ENCODE results near the gene PPM1B. TPM values are rescaled to one million over a fixed set of nuclear protein-coding genes. Genes with fewer than 3 reads are reported as not detected.
"Not testable (repeated sequence)": the region's sequence is repeated elsewhere in the genome, so short reads cannot be mapped to it uniquely, and the experiment has no call there.

PPM1B gene
- polyA plus RNA-seq, 4 donors = 55.7 to 80.4 (median 70.7) TPM

DNA sequence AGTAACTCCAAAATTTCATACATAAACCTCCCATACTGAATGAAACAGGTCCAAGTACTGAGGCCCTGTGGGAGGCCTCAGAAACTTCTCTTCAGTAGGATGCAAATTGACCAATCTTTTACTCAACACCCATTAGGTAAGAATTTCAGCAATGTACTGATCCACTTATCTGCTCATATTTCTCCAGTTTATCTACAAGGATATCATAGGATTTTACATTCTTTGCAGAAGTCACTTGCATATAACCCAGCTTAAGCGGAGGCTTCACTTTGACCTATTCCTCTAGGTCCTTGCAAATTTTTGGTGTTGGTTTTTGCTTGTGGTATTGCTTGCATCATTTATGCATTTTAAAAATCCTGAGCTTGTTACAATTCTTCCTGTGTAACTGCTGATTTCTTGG is 77.8 kb downstream of the PPM1B start:
- DNase-seq (ENCODE audit: low read depth in 4 of 4, low spot score in 3 of 4) = no peak

DNA sequence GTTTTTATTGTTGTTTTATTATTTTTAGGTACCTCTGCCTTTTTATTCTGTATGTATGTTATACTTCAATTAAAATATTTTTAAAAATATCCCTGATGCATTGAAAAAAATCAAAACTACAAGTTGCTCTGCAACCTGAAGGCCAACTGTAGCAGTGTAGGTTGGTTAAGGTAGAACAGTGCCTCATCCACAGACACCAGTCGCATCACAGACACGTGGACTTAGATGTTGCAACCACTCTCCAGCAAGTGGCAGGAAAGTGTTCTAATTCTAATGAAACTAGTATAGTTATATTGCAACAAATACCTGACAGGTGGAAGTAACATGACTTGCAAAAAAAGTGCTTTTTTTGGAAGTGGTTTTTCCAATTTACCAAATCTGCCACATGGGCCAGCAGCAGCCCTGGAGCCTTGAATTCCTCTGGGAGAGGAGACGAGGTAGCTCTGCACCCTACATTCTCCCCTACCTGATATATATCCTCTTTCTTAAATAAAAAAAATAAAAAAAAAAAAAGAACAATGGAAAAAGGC is 78.2 kb downstream of the PPM1B start:
- no peak for DNase-seq (ENCODE audit: low read depth in 4 of 4, low spot score in 3 of 4)

DNA sequence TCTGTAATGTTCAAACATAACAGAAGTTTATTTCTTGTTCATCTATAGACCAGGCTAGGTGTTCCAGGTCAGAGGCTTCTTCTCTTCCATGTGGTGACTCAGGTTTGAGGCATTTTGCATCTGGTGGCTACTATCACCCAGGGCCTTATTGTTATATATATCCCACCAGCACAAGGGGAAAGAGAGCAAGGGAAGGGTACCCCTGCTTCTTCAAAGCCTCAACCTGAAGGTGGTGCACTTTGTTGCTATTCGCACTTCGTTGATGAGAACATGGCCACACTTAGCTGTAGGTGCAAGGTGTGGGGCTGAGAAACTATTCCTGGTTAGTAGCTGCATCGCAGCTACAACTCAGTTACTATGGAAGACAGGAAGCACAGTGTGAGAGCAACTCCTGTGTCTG is 79.2 kb downstream of the PPM1B start:
- DNase-seq (ENCODE audit: low read depth in 4 of 4, low spot score in 3 of 4) = no peak

DNA sequence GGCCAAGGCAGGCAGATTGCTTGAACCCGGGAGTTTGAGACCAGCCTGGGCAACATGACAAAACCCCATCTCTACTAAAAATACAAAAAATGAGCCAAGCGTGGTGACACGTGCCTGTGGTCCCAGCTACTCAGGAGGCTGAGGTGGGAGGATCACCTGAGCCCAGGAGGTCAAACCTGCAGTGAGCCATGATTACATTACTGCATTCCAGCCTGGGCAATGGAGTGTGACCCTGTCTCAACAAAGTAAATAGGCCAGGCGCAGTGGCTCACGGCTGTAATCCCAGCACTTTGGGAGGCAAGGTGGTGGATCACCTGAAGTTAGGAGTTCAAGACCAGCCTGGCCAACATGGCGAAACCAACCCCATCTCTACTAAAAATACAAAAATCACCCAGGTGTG is 80.6 kb downstream of the PPM1B start:
- not testable (repeated sequence) for DNase-seq (ENCODE audit: low read depth in 4 of 4, low spot score in 3 of 4)

DNA sequence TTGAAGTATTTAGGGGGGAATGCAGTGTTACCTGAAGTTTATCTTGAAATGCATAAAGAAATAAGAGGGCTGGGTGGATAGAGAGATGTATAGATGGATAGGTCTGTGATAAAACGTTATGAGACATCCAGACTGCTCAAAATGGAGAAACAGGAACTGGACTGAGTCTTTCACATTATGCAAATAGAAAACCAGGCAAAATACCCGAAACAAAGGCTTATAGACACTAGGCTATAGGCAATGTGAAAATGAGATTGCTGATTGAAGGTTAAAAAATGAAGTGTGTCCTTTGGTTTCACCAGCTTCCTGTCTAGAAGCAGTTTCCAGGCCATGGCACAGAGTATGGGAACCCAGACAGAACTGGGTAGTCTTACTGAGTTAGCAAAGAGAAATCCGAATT is 81.7 kb downstream of the PPM1B start:
- DNase-seq (ENCODE audit: low read depth in 4 of 4, low spot score in 3 of 4) = no peak

DNA sequence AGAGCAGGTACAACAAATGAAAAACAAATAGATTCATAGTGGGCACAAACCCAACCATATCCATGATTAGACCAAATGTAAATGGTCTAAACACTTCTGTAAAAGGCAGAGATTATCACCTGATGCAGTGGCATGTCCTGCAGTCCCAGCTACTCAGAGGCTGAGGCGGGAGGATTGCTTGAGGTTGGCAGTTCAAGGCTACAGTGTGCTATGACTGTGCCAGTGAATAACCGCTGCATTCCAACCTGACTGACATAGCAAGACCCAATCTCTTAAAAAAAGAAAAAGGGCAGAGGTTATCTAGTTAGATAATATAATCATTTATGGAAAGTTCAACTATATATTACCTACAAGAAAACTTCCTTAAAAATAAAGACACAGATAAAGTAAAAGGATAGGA is 85.3 kb downstream of the PPM1B start:
- DNase-seq (ENCODE audit: low read depth in 4 of 4, low spot score in 3 of 4) = no peak

DNA sequence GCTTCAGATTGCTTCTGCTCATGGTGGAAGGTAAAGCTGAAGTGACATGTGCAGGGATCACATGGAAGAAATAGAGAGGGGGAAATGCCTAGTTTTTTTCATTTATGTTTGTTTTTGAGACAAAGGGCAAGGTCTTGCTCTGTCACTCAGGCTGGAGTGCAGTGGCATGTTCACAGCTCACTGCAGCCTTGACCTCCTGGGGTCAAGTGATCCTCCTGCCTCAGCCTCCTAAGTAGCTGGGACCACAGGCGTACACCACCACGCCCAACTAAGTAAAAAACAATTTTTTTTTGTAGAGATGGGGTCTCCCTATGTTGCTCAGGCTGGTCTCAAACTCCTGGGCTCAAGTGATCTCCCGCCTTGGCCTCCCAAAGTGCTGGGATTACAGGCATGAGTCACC is 87.0 kb downstream of the PPM1B start:
- not testable (repeated sequence) for DNase-seq (ENCODE audit: low read depth in 4 of 4, low spot score in 3 of 4)

DNA sequence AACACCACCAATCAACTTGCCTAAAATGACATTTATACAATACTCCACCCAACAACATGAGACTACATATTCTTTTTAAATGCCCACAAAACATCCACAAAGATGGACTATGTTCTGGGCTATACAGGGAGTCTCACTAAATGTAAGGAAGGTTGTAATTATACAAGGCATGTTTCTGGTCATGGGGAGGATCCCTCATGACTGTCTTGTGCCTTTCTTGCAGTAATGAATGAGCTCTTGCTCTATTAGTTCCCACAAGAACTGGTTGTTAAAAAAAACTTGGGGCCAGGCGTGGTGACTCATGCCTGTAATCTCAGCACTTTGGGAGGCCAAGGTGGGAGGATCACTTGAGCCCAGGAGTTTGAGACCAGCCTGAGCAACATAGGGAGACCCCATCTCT is 89.1 kb downstream of the PPM1B start:
- not testable (repeated sequence) for DNase-seq (ENCODE audit: low read depth in 4 of 4, low spot score in 3 of 4)

DNA sequence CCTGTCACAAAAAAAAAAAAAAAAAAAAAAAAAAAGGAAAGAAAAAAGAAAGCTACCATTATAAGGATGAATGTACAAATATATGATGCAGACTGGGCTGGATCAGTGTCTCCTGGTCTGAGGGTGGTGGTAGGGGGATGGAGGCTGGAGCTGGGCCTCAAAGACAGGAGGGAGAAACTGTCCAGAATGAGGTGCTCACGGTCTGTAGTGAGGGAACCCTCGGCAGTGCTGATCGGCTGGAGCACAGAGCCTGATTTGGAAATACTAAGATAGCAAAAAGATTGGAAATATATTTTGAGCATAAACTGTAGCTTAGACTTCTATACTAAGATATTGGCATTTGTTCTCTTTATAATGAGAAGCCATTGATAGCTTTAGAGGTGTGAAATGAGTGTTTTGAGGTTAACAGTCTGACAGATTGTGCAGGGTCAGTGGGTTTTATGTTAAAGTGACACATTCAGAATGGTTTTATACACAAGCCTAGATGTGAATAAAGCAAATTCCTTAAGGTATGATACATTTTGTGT is 98.7 kb downstream of the PPM1B start:
- no peak for DNase-seq (ENCODE audit: low read depth in 4 of 4, low spot score in 3 of 4)

DNA sequence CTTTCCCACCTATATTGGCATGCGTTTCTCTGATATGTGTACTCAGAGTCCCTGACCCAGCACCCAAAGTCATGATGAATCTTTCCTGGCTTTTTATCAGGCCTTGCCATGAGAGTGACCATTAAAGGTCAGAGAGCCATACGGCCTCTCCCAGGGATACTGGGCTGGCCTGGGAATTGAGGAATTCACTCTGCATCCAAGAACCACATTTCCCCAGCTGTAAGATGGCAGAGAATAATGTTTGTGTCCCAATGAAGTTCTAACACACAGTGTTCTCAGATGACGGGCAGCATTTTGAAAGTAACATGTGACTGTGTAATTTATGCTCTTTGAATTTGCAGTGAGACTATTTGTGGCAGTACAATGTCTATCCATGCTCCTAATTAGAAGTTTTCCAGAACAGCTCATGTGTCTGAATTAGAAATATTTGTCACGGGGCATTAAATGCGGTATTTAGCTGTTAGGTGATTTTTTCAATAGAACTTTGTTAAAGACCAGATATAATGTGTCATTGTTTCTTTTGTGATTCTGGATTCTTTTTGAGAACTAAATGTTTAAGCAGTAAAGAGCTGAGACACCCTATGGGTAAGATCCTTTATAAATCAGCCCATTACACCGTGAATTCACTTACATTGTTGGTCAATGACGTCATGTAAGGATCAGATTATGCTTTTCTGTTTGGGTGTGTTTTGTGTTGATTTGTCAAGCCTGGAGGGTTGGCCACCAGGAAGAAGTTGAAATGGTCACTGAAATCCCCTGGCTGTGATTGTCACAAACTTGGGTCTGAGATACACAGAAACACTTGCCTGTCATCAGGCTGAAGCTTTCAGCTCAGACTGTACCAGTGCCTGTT is 99.3 kb downstream of the PPM1B start:
- no peak for DNase-seq (ENCODE audit: low read depth in 4 of 4, low spot score in 3 of 4)

DNA sequence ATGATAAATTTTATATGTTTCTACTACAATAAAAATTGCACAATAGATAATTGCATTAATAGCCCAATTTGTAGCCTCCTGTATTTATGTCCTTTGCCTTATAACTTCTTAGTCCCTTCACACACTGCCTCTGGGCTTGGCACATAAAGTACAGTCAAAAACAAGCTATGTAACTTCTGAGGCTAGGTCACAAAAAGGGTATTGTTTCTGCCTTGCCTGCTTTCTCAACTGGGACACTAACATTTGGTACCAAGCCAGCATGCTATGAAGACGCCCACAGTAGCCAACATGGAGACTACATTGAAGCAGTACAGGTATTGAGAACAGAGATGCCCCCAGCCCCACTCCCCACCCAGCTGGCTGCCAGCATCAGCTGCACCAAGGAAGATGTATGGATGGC is 101.2 kb downstream of the PPM1B start:
- DNase-seq (ENCODE audit: low read depth in 4 of 4, low spot score in 3 of 4) = no peak

DNA sequence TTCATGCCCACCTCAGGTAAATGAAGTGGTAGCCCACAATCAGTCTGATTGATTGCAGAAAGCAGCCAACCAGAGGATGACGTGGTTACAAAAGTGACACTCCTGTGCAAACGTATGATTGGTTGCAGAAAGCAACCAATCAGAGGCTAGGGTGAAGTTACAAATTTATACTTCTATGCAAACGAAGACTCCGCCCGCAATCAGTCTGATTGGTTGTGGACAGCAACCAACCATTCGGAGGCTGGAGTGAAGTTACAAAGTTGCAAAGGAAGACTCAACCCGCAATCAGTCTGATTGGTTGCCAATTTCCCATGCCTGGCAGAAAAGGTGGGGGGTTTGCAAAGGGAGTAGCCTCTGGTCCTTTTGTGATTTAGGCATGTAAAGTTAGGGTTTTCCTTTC is 102.6 kb downstream of the PPM1B start:
- DNase-seq (ENCODE audit: low read depth in 4 of 4, low spot score in 3 of 4) = no peak

DNA sequence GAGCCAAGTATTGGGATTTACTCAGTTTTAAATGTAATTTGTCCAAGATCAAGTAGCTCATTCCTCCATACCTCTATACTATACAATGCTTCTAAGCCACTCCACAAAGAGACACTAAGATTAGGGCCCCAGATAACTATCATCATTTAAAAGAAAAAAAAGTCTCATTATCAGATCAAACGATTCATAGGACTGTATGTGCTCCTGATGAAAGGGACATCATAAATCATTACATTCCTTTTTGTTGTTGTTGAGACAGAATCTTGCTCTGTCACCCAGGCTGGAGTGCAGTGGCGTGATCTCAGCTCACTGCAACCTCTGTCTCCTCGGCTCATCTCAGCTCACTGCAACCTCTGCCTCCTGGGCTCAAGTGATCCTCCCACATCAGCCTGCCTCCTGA is 104.4 kb downstream of the PPM1B start:
- DNase-seq (ENCODE audit: low read depth in 4 of 4, low spot score in 3 of 4) = no peak

DNA sequence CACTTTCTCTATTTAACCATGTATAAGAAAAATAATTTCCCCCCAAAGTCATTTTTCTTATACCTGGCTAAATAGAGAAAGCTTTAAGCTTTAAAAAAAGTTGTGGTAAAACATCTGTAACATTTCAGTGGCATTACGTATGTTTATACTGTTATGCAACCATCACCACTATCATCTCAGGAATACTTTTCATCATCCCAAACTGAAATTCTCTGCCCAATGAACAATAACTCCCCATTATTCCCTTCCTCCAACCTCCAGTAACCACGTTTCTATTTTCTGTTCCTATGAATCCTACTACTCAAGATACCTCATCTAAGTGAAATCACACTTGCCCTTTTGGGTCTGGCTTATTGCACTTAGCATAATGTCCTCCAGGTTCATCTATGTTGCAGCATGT is 104.9 kb downstream of the PPM1B start:
- no peak for DNase-seq (ENCODE audit: low read depth in 4 of 4, low spot score in 3 of 4)

DNA sequence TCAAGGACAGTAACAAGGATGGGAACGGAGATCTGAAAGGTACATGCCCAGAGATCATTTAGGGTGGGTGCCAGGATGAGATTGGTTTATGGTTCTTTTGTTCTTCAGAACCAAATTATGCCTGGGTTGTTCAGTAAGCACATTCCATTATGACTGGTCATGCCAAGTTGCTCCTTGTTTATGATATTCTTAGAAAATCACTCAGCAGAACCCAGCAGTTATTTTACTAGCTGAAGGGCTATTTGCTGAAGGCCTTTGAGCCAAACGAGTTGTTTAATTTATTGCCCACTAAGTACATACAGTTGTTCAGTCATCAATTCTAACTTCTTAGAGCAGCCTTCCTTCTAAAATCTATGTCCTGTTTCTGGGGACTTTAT is 107.2 kb downstream of the PPM1B start:
- no peak for DNase-seq (ENCODE audit: low read depth in 4 of 4, low spot score in 3 of 4)

DNA sequence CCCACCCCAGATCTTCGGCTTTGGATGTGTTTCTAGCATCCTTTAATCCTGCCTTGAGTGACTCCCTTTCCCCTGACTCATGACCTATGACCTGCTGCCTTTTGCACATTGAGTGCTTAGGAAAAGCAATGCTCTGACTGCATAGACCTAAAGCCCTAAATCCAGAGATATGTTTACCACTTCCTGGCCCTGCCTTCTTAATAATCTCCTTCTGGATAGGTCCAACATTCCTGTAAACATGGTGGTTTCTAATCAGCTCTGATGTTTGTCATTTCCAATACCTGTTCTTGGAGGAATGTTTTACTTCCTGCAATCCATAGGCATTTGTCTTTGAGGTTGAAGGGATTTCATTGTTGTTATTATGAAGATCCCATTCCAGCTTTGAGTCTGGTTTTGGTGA is 108.9 kb downstream of the PPM1B start:
- no peak for DNase-seq (ENCODE audit: low read depth in 4 of 4, low spot score in 3 of 4)

DNA sequence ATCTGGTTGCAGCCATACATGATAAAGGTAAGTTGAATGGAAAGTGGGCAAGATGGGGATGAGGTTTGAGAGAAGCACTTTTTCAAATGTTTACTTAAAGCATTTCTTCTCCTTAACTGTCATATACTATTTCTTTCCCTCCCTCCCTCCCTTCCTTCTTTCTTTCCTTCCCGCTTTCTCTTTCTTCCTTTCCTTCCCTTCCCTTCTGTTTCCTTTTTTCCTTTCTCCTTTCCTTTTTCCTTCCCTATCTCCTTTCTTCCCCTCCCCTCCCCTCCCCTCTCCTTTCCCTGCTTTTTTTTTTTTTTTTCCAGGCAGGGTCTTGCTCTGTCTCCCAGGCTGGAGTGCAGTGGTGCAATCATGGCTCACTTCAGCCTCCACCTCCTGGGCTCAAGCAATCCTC is 112.2 kb downstream of the PPM1B start:
- DNase-seq (ENCODE audit: low read depth in 4 of 4, low spot score in 3 of 4) = no peak

Other genes starting within 250 kb of the PPM1B start
- gene LRPPRC, start 172.9 kb upstream of the PPM1B start, polyA plus RNA-seq (ENCODE audit: insufficient read length in 4 of 4) = 100 to 1,000 TPM in 3 of 4 donors, 10 to 100 TPM in 1; 80.2 to 124 (median 118) TPM
- gene SLC3A1, start 106.6 kb downstream of the PPM1B start, polyA plus RNA-seq (ENCODE audit: insufficient read length in 4 of 4) = 100 to 1,000 TPM in 3 of 4 donors, 1 to 10 TPM in 1; 2.8 to 202 (median 140) TPM
- 100 to 1,000 TPM in 3 of 4 donors, 10 to 100 TPM in 1; 74.6 to 187 (median 156) TPM for gene PREPL, start 192.6 kb downstream of the PPM1B start, polyA plus RNA-seq (ENCODE audit: insufficient read length in 4 of 4)
- 10 to 100 TPM in 3 of 4 donors, 1 to 10 TPM in 1; 6.3 to 15.5 (median 14.4) TPM for gene CAMKMT, start 193.1 kb downstream of the PPM1B start, polyA plus RNA-seq (ENCODE audit: insufficient read length in 4 of 4)

Measured in left renal pelvis (tissue), 4 donors.